ENCODE measurements around the gene ACYP2.

- TF ChIP-seq EZH2phosphoT487 (IDR thresholded peaks at IDR 0.05; ENCODE audit: insufficient read depth, low read depth) (no peak), EZH2 (IDR thresholded peaks at IDR 0.05; ENCODE audit: insufficient read depth, poor library complexity, severe bottlenecking) (no peak)
These were observed 24.8 kb upstream of the ACYP2 start for GRCh38 chr2:54090521-54091117.

Data from GM23248 (cell line).